SK-N-SH (cell line): Measurements from ENCODE around the gene HINT2. TPM values are rescaled to one million over a fixed set of nuclear protein-coding genes. Genes with fewer than 3 reads are reported as not detected.
A peak's percentile ranks its signal among the peaks of the same experiment; 100 is the strongest.

Experiments
- CTCF ChIA-PET: fragments of 300-600, 350-600 bp; formaldehyde crosslinking; extraction: SDS; loops from one replicate; lab custom pipeline; 2021; lab: Yijun Ruan, JAX
- POLR2A ChIA-PET: fragments of 350-600 bp; sonication (Branson Sonifier 250); formaldehyde crosslinking; extraction: SDS; loops from one replicate; lab custom pipeline; 2020; ENCODE audit warnings: antibody characterized with exemption, inconsistent platforms; lab: Yijun Ruan, JAX
- DNase-seq: peaks from one replicate; pipeline ENCODE4 v3.0.0; 2012
- H2AFZ ChIP-seq: fragments of 200-600 bp; sonication (generic); 2 replicates; pipeline ENCODE4 v1.8.1; 2016; ENCODE audit warnings: antibody characterized with exemption, mild to moderate bottlenecking, low read depth
- H3F3A ChIP-seq: fragments of 200-600 bp; sonication (generic); replicated peaks from 2 replicates; pipeline ENCODE3; 2016; ENCODE audit warnings: antibody characterized with exemption, mild to moderate bottlenecking; ENCODE audit not compliant: insufficient read depth
- H3K27ac ChIP-seq, 2 experiments: fragments of 200-500 bp in 1 of 2; fragments of 200-600 bp in 1 of 2; sonication (Bioruptor generic) in 1 of 2; sonication (generic), shearing (Covaris generic) in 1 of 2; 2 replicates each; pipeline versions ENCODE4 v1.5.1 to v1.6.1; 2014 to 2016; ENCODE audit warnings: low read depth in 2 of 2, inconsistent platforms in 1 of 2, low read length in 1 of 2, mild to moderate bottlenecking in 1 of 2, mixed read lengths in 1 of 2
- H3K27me3 ChIP-seq: fragments of 200-600 bp; sonication (generic), shearing (Covaris generic); 2 replicates; pipeline ENCODE4 v1.6.1; 2016; ENCODE audit warnings: mixed run types; ENCODE audit not compliant: insufficient read depth
- H3K36me3 ChIP-seq, 2 experiments: fragments of 200-500 bp in 1 of 2; fragments of 200-600 bp in 1 of 2; sonication (Bioruptor generic) in 1 of 2; sonication (generic) in 1 of 2; replicated peaks in 1 of 2; 2 replicates each; pipeline versions ENCODE3 to v1.5.1; 2014 to 2016; ENCODE audit warnings: low read length in 1 of 2, mild to moderate bottlenecking in 1 of 2; ENCODE audit not compliant: insufficient read depth in 2 of 2, control insufficient read depth in 1 of 2
- H3K4me1 ChIP-seq, 2 experiments: fragments of 200-500 bp in 1 of 2; fragments of 200-600 bp in 1 of 2; sonication (Bioruptor generic) in 1 of 2; sonication (generic), shearing (Covaris generic) in 1 of 2; 2 replicates each; pipeline versions ENCODE4 v1.5.1 to v1.6.1; 2014 to 2016; ENCODE audit warnings: low read depth in 1 of 2, low read length in 1 of 2, mixed run types in 1 of 2; ENCODE audit not compliant: insufficient read depth in 2 of 2, control insufficient read depth in 1 of 2
- H3K4me2 ChIP-seq: fragments of 200-600 bp; sonication (generic), shearing (Covaris generic); 2 replicates; pipeline ENCODE4 v1.6.1; 2017; ENCODE audit warnings: mixed run types
- H3K4me3 ChIP-seq, 2 experiments: fragments of 200-500 bp in 1 of 2; fragments of 200-600 bp in 1 of 2; sonication (Bioruptor generic) in 1 of 2; sonication (generic), shearing (Covaris generic) in 1 of 2; 2 replicates each; pipeline versions ENCODE4 v1.5.1 to v1.8.1; 2014 to 2016; ENCODE audit warnings: low read depth in 2 of 2, inconsistent platforms in 1 of 2, low read length in 1 of 2, mild to moderate bottlenecking in 1 of 2, mixed read lengths in 1 of 2, moderate library complexity in 1 of 2
- H3K79me2 ChIP-seq: fragments of 200-600 bp; sonication (generic); 2 replicates; pipeline ENCODE4 v1.8.1; 2017; ENCODE audit warnings: mild to moderate bottlenecking; ENCODE audit not compliant: insufficient read depth
- H3K9ac ChIP-seq: fragments of 200-600 bp; sonication (generic); 2 replicates; pipeline ENCODE4 v1.6.1; 2017; ENCODE audit warnings: mixed run types
- H3K9me2 ChIP-seq: fragments of 200-600 bp; sonication (generic); 2 replicates; pipeline ENCODE4 v1.6.1; 2017; ENCODE audit warnings: mixed run types
- H3K9me3 ChIP-seq: fragments of 200-600 bp; sonication (generic); 2 replicates; pipeline ENCODE4 v1.6.1; 2017; ENCODE audit warnings: mixed run types, mild to moderate bottlenecking, moderate library complexity
- H4K20me1 ChIP-seq: fragments of 200-600 bp; sonication (generic); 2 replicates; pipeline ENCODE4 v1.6.1; 2017; ENCODE audit warnings: mild to moderate bottlenecking, mixed run types; ENCODE audit not compliant: insufficient read depth
- CHD2 ChIP-seq: fragments of 150-350 bp; IDR thresholded peaks from 2 replicates; pipeline ENCODE4 v1.6.1; 2018; ENCODE audit warnings: low read length; ENCODE audit not compliant: partially characterized antibody
- EP300 ChIP-seq, 2 experiments: IDR thresholded peaks; 2 replicates each; pipeline versions ENCODE4 v1.4.0 to v1.6.1; 2012; ENCODE audit warnings: borderline replicate concordance in 1 of 2, low read depth in 1 of 2, low read length in 1 of 2
- EZH2phosphoT487 ChIP-seq: fragments of 200-600 bp; sonication (generic); IDR thresholded peaks from 2 replicates; pipeline ENCODE4 v1.6.1; 2017; ENCODE audit warnings: low read depth, mixed run types, mild to moderate bottlenecking, antibody characterized with exemption, moderate library complexity, borderline replicate concordance
- FOXM1 ChIP-seq: IDR thresholded peaks from 2 replicates; pipeline ENCODE4 v1.4.0; 2012; ENCODE audit warnings: low read depth, mild to moderate bottlenecking
- MXI1 ChIP-seq: IDR thresholded peaks from 2 replicates; pipeline ENCODE4 v1.6.1; 2012; ENCODE audit warnings: mild to moderate bottlenecking, low read depth, low read length, improper control_type of control experiment
- NRF1 ChIP-seq: IDR thresholded peaks from 2 replicates; pipeline ENCODE4 v1.6.1; 2012; ENCODE audit warnings: low read depth, mild to moderate bottlenecking, low read length
- POLR2AphosphoS5 ChIP-seq: IDR thresholded peaks from 2 replicates; pipeline ENCODE4 v1.6.1; 2012; ENCODE audit warnings: low read depth, low read length
- RCOR1 ChIP-seq: fragments of 150-350 bp; IDR thresholded peaks from 2 replicates; pipeline ENCODE4 v1.6.1; 2017; ENCODE audit warnings: antibody characterized with exemption, low read length
- RFX5 ChIP-seq: IDR thresholded peaks from 2 replicates; pipeline ENCODE4 v1.6.1; 2012; ENCODE audit warnings: mild to moderate bottlenecking, improper control_type of control experiment, low read length
- RXRA ChIP-seq: IDR thresholded peaks from 2 replicates; pipeline ENCODE4 v1.4.0; 2012; ENCODE audit warnings: low read depth, mild to moderate bottlenecking, borderline replicate concordance
- SIN3A ChIP-seq: IDR thresholded peaks from 2 replicates; pipeline ENCODE4 v1.6.1; 2012; ENCODE audit warnings: low read depth, mild to moderate bottlenecking, low read length, moderate library complexity, borderline replicate concordance
- TAF1 ChIP-seq: IDR thresholded peaks from 2 replicates; pipeline ENCODE4 v1.6.1; 2012; ENCODE audit warnings: low read depth, mild to moderate bottlenecking, low read length, moderate library complexity, borderline replicate concordance
- TCF12 ChIP-seq: IDR thresholded peaks from 2 replicates; pipeline ENCODE4 v1.4.0; 2012
- TEAD4 ChIP-seq: IDR thresholded peaks from 2 replicates; pipeline ENCODE4 v1.4.0; 2012; ENCODE audit warnings: mild to moderate bottlenecking, borderline replicate concordance; ENCODE audit not compliant: insufficient read depth
- YY1 ChIP-seq: IDR thresholded peaks from 2 replicates; pipeline ENCODE4 v1.4.0; 2012; ENCODE audit warnings: low read depth, mild to moderate bottlenecking
- WGBS: methylation state at CpG from one replicate; pipeline ENCODE4 v1.1.6; 2017; ENCODE audit warnings: low lambda C conversion rate; 5-methylcytosine and 5-hydroxymethylcytosine counted together
- polyA plus RNA-seq, 3 experiments: library from polyadenylated mRNA; depleted of rRNA; stranded (reverse); fragments of >200 nt; gene quantifications; 2 replicates each; pipeline ENCODE4 v1.2.3, GENCODE V29; 2012
- TF ChIP-seq, protein P1 (sequence below): fragments of 150-350 bp; IDR thresholded peaks from 2 replicates; pipeline ENCODE4 v1.6.1; 2016; ENCODE audit warnings: mild to moderate bottlenecking, low read depth, low read length
- TF ChIP-seq, protein P2 (sequence below): IDR thresholded peaks from 2 replicates; pipeline ENCODE4 v1.4.0; 2012; ENCODE audit warnings: low read depth, borderline replicate concordance

HINT2 gene
- 39.9 and 57.2 TPM in 2 replicates for polyA plus RNA-seq (2012; rRNA removed)
- polyA plus RNA-seq (2012; cell fraction: cytosol; rRNA removed) = 35.2 and 41.2 TPM in 2 replicates
- 27.9 and 45.0 TPM in 2 replicates for polyA plus RNA-seq (2012; cell fraction: nucleus; rRNA removed)

DNA sequence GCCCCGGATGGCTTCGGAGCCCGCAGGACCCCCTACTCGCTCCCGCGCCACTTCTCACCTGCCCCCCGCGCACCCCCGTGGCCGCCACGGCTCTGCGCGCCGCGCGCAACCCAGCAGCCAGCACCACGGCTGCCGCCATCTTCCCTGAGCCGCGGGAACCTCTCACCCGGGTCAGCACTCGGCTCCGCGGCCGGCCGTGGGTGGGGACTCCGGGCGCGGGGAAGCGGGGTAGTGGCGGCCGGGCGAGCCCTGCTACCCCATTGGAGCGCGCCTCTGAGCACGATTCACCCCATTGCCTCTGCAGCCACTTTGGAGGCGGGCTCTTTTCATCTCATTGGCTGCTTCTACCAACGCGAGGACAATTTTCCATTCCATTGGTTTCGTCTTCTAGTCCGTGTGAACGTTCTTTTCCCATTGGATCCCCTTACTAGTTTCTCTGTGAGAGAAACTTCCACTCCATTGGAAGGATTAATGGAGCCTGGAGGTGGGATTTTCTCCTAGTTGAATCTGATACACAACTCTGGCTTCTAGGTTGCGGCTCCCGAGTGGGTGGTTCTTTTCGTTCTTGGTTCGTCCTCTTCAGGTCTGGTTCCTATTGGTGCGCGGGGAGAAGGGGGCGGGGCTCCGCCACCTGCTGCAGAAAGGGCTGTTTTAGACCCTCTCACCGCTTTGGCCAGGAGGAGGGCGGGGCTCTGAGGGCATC is at the start of gene HINT2:
TSS of gene HINT2 (minus strand) at position 202 of the 703 bp plus-strand sequence. CDS start at position 139, 63 bp downstream.
- POLR2A ChIA-PET = interaction anchor here (0.8 to 1.7 kb wide), 3 partner anchors 25 to 151 kb away, joined by 4 to 5 read pairs (median 5); no protein-coding TSS in a partner anchor

DNA sequence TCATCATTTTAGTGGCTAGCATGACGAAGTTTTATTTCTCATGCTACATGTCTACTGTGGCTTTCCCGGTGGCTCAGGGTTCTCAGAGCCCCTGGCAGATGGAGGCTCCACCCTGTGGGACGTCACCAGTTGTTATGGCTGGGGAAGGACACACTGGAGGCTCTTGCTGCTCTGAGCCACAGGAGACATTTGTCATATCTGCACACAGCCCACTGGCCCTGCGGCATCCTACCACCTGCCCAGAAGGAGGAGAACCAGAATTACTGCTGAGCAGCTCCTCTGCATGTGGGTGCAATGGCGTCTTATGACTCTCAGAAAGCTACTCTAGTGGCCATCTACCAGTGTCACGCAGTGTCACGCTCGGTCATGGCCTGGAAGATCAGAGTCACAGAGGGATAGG is 48.7 kb upstream of the HINT2 start:
- WGBS = 45% methylated on average over 6 of the region's 8 CpGs
- Histone ChIP-seq H4K20me1 (no peaks in the 10 kb centered on the region), H3K9me2 (no peaks in the 10 kb centered on the region), H3K4me3 (no peak overlapping the region), H3K36me3 (no peaks in the 10 kb centered on the region), H3F3A (no peaks in the 10 kb centered on the region), H3K9ac (no peak overlapping the region), H3K4me1 (peaks cover 0 to 9% of the 10 kb centered on the region in 2 experiments; a peak in 1 of 4 replicates), H3K79me2 (no peaks in the 10 kb centered on the region), H3K27ac (no peak overlapping the region), H3K27me3 (no peaks in the 10 kb centered on the region; the same call in 1 of the 2 replicates), H3K9me3 (no peaks in the 10 kb centered on the region), H2AFZ (no peak overlapping the region), H3K4me2 (no peak overlapping the region)
- no peak for DNase-seq
- POLR2A ChIA-PET = no interaction called here
- CTCF ChIA-PET = interaction anchor here (2.1 to 4.9 kb wide), 3 partner anchors 19 to 74 kb away, joined by 8 to 25 read pairs (median 13); no protein-coding TSS in a partner anchor
- TF ChIP-seq, protein P1, sequence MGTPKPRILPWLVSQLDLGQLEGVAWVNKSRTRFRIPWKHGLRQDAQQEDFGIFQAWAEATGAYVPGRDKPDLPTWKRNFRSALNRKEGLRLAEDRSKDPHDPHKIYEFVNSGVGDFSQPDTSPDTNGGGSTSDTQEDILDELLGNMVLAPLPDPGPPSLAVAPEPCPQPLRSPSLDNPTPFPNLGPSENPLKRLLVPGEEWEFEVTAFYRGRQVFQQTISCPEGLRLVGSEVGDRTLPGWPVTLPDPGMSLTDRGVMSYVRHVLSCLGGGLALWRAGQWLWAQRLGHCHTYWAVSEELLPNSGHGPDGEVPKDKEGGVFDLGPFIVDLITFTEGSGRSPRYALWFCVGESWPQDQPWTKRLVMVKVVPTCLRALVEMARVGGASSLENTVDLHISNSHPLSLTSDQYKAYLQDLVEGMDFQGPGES = no peak
- TF ChIP-seq CHD2 = no peak
- TF ChIP-seq RCOR1 = no peak
- no peak for TF ChIP-seq TCF12
- no peak for TF ChIP-seq YY1
- no peak for TF ChIP-seq TEAD4
- no peak for TF ChIP-seq FOXM1
- TF ChIP-seq EP300 (IDR thresholded peaks at IDR 0.05; ENCODE audit: borderline replicate concordance in 1 of 2, low read depth in 1 of 2, low read length in 1 of 2) = no peak
- TF ChIP-seq SIN3A = no peak
- no peak for TF ChIP-seq RFX5
- no peak for TF ChIP-seq MXI1
- TF ChIP-seq EZH2phosphoT487 = no peak
- no peak for TF ChIP-seq RXRA

More for the DNA sequence above, at the start of gene HINT2:
- Histone ChIP-seq H3K9me2 (no peaks in the 10 kb centered on the region), H3K27ac (peak within 1 kb of the TSS; percentile 77 to 96), H3K79me2 (peaks cover 8% of the 10 kb centered on the region; the same call in 1 of the 2 replicates), H3K4me1 (peaks cover 7 to 30% of the 10 kb centered on the region in 2 experiments; a peak in 3 of 4 replicates), H3K27me3 (no peaks in the 10 kb centered on the region), H3K9me3 (no peaks in the 10 kb centered on the region), H2AFZ (peak within 1 kb of the TSS; percentile 98), H3F3A (peaks cover 24% of the 10 kb centered on the region), H3K9ac (peak within 1 kb of the TSS; percentile 81), H3K4me2 (peak within 1 kb of the TSS; percentile 86), H3K36me3 (no peaks in the 10 kb centered on the region), H4K20me1 (no peaks in the 10 kb centered on the region), H3K4me3 (peak within 1 kb of the TSS; percentile 81 to 92)
- peak; percentile 95 for DNase-seq
- CTCF ChIA-PET = interaction anchor here (0.6 to 5.6 kb wide), 13 partner anchors 9 to 83 kb away, joined by 3 to 44 read pairs (median 8); partner anchors contain the start of genes FAM221B, TLN1 and TMEM8B
- TF ChIP-seq EZH2phosphoT487 (no peak), NRF1 (peak; percentile 41; the same call in 1 of the 2 replicates), POLR2AphosphoS5 (peak; percentile 88), TAF1 (peak; percentile 83), YY1 (peak; percentile 89), CHD2 (peak; percentile 94), RFX5 (peak; percentile 86), RXRA (no peak), MXI1 (0 out of 2 replicates have a peak, but pooled peaks have one; percentile 62), FOXM1 (no peak)
- TF ChIP-seq, protein P2, sequence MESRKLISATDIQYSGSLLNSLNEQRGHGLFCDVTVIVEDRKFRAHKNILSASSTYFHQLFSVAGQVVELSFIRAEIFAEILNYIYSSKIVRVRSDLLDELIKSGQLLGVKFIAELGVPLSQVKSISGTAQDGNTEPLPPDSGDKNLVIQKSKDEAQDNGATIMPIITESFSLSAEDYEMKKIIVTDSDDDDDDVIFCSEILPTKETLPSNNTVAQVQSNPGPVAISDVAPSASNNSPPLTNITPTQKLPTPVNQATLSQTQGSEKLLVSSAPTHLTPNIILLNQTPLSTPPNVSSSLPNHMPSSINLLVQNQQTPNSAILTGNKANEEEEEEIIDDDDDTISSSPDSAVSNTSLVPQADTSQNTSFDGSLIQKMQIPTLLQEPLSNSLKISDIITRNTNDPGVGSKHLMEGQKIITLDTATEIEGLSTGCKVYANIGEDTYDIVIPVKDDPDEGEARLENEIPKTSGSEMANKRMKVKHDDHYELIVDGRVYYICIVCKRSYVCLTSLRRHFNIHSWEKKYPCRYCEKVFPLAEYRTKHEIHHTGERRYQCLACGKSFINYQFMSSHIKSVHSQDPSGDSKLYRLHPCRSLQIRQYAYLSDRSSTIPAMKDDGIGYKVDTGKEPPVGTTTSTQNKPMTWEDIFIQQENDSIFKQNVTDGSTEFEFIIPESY = peak; percentile 76; the same call in 1 of the 2 replicates
- TF ChIP-seq, protein P1 = peak; percentile 85
- WGBS = 1% methylated on average over 17 of the region's 52 CpGs
